Stimulated activated naive CD8-positive, alpha-beta T cell treated with anti-CD3 and anti-CD28 coated beads, Interleukin-15, amount 100 ng/mL, for 72 hours (primary cell): ENCODE data around the gene NBPF14.
"Not testable (repeated sequence)": the region's sequence is repeated elsewhere in the genome, so short reads cannot be mapped to it uniquely, and the experiment has no call there.

Experiments
- ATAC-seq: fragments of 150-1000 bp; cut with Tn5 transposase; 2 replicates; pipeline ENCODE4 v1.10.0; 2021; ENCODE audit warnings: mild to moderate bottlenecking, moderate library complexity
- DNase-seq, 2 donors: peaks; one replicate each; pipeline ENCODE4 v3.0.0; 2021 to 2022
- H3K27ac Mint-ChIP-seq, 2 donors: one replicate each; pipeline ENCODE4 v1.8.0; 2022; ENCODE audit warnings: mild to moderate bottlenecking in 2 of 2, mixed read lengths in 2 of 2, moderate library complexity in 2 of 2
- H3K27me3 Mint-ChIP-seq: one replicate; pipeline ENCODE4 v1.8.0; 2022; ENCODE audit warnings: mixed read lengths
- H3K4me1 Mint-ChIP-seq: one replicate; pipeline ENCODE4 v1.8.0; 2022; ENCODE audit warnings: mild to moderate bottlenecking, mixed read lengths
- H3K4me3 Mint-ChIP-seq, 2 donors: one replicate each; pipeline ENCODE4 v1.8.0; 2022; ENCODE audit warnings: mild to moderate bottlenecking in 2 of 2, mixed read lengths in 2 of 2, moderate library complexity in 1 of 2
- H3K9me3 Mint-ChIP-seq, 2 donors: one replicate each; pipeline ENCODE4 v1.8.0; 2022; ENCODE audit warnings: mixed read lengths in 2 of 2

Gene NBPF14

GRCh38 chr1:148493933-148494332 is 101.9 kb downstream of the NBPF14 start:
- not testable (repeated sequence) for H3K4me1 Mint-ChIP-seq, DNase-seq, H3K27ac Mint-ChIP-seq, H3K27me3 Mint-ChIP-seq, H3K9me3 Mint-ChIP-seq, ATAC-seq, H3K4me3 Mint-ChIP-seq

DNA sequence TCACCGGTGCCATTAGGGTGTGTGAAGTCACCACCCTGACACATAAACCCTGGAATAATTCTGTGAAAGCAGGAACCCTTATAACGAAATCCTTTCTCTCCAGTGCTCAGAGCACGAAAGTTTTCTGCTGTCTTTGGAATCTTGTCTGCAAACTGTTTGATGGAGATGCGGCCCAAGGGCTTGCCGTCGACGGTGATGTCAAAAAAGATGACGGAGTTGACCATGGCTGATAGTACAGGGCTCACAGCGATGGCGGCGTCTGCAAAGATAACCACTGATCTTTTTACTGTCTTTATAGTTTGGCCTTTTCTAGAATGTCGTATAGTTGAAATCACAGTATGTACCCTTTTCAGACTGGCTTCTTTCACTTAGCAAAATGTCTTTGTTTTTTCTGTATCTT is 112.8 kb downstream of the NBPF14 start, which contains the start of gene PPIAL4G:
Gene PPIAL4G, minus strand, starts transcription at position 274 of the 400 bp plus-strand sequence. Its CDS starts 50 bp downstream, at position 224.
- H3K4me3 Mint-ChIP-seq, ATAC-seq, H3K27me3 Mint-ChIP-seq, DNase-seq, H3K9me3 Mint-ChIP-seq, H3K4me1 Mint-ChIP-seq, H3K27ac Mint-ChIP-seq: not testable (repeated sequence)
